Loucy (cell line): ENCODE results near the gene DSCAM.

Experiments used
- H2AFZ ChIP-seq: fragments of 200-600 bp; sonication (generic); 2 replicates; pipeline ENCODE4 v1.6.0; 2016; ENCODE audit warnings: antibody characterized with exemption, mild to moderate bottlenecking, low read length, moderate library complexity
- H3F3A ChIP-seq: fragments of 200-600 bp; 2 replicates; pipeline ENCODE4 v1.6.0; 2016; ENCODE audit warnings: antibody characterized with exemption, low read depth, mild to moderate bottlenecking
- H3K27me3 ChIP-seq: fragments of 200-600 bp; sonication (generic); 2 replicates; pipeline ENCODE4 v1.6.1; 2014; ENCODE audit warnings: low read length, mild to moderate bottlenecking; ENCODE audit not compliant: insufficient read depth, poor library complexity, severe bottlenecking
- H3K36me3 ChIP-seq: fragments of 200-600 bp; sonication (generic); 2 replicates; pipeline ENCODE4 v1.6.1; 2016; ENCODE audit warnings: low read length; ENCODE audit not compliant: insufficient read depth
- H3K4me1 ChIP-seq: fragments of 200-600 bp; sonication (generic); 2 replicates; pipeline ENCODE4 v1.5.1; 2014; ENCODE audit warnings: low read length, mild to moderate bottlenecking; ENCODE audit not compliant: insufficient read depth, poor library complexity, severe bottlenecking
- H3K4me2 ChIP-seq: fragments of 200-600 bp; sonication (generic); 2 replicates; pipeline ENCODE4 v1.6.0; 2014; ENCODE audit warnings: antibody characterized with exemption, low read length, low read depth, mild to moderate bottlenecking; ENCODE audit not compliant: poor library complexity, severe bottlenecking
- H3K4me3 ChIP-seq: fragments of 200-600 bp; sonication (generic); 2 replicates; pipeline ENCODE4 v1.5.1; 2014; ENCODE audit warnings: low read length, mild to moderate bottlenecking, mixed read lengths; ENCODE audit not compliant: poor library complexity, severe bottlenecking
- H3K79me2 ChIP-seq: fragments of 200-600 bp; sonication (generic); 2 replicates; pipeline ENCODE4 v1.6.1; 2014; ENCODE audit warnings: low read length; ENCODE audit not compliant: insufficient read depth
- H3K9ac ChIP-seq: fragments of 200-600 bp; sonication (generic); 2 replicates; pipeline ENCODE4 v1.6.0; 2014; ENCODE audit warnings: mild to moderate bottlenecking, low read depth, low read length, moderate library complexity; ENCODE audit not compliant: poor library complexity, severe bottlenecking
- H3K9me2 ChIP-seq: fragments of 200-600 bp; sonication (generic); replicated peaks from 2 replicates; pipeline ENCODE4 v1.6.1; 2016; ENCODE audit warnings: low read depth, low read length, mixed read lengths
- H3K9me3 ChIP-seq: fragments of 200-600 bp; sonication (generic); 2 replicates; pipeline ENCODE4 v1.6.1; 2014; ENCODE audit warnings: mild to moderate bottlenecking, antibody characterized with exemption, low read length, low read depth; ENCODE audit not compliant: insufficient read depth
- H4K20me1 ChIP-seq: fragments of 200-600 bp; sonication (generic); 2 replicates; pipeline ENCODE4 v1.6.0; 2014; ENCODE audit warnings: antibody characterized with exemption, low read length, mild to moderate bottlenecking; ENCODE audit not compliant: insufficient read depth, poor library complexity, severe bottlenecking
- CTCF ChIP-seq: fragments of 200-600 bp; sonication (generic); conservative IDR thresholded peaks from 2 replicates; pipeline ENCODE4 v1.5.1; 2014; ENCODE audit warnings: mild to moderate bottlenecking, antibody characterized with exemption, low read length
- EZH2phosphoT487 ChIP-seq: fragments of 200-600 bp; IDR thresholded peaks from 2 replicates; pipeline ENCODE4 v1.6.1; 2018; ENCODE audit warnings: antibody characterized with exemption, mild to moderate bottlenecking, moderate library complexity, borderline replicate concordance

Gene DSCAM

DNA sequence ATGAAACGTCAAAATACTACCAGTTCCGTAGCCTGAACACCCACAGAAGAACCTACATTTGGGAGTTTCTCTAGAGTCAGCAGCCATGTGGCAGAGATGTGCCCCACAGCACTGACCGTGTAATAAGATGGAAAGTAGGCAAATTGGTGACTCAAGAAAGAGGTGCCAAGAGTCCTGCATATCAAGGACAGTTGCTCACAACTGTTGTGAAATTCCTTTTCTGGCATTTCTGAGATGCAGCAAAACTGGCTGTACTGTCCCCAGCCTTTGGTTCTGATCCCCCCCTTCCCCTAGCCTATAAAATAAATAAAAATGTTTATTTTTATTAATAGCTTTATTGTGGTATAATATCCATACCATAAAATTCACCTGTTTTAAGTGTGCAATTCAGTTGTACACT, 655.8 kb downstream of the DSCAM start:
- Histone ChIP-seq H3K27me3 (no peaks in the 10 kb centered on the region), H3K4me2 (no peak overlapping the region), H3K9me3 (peaks cover 4% of the 10 kb centered on the region), H2AFZ (no peak overlapping the region), H4K20me1 (no peaks in the 10 kb centered on the region), H3K4me1 (no peaks in the 10 kb centered on the region), H3K4me3 (no peak overlapping the region), H3K79me2 (no peaks in the 10 kb centered on the region), H3K9ac (no peak overlapping the region), H3F3A (no peaks in the 10 kb centered on the region), H3K36me3 (no peaks in the 10 kb centered on the region), H3K9me2 (no peaks in the 10 kb centered on the region)
- no peak for TF ChIP-seq EZH2phosphoT487
- no peak for TF ChIP-seq CTCF

DNA sequence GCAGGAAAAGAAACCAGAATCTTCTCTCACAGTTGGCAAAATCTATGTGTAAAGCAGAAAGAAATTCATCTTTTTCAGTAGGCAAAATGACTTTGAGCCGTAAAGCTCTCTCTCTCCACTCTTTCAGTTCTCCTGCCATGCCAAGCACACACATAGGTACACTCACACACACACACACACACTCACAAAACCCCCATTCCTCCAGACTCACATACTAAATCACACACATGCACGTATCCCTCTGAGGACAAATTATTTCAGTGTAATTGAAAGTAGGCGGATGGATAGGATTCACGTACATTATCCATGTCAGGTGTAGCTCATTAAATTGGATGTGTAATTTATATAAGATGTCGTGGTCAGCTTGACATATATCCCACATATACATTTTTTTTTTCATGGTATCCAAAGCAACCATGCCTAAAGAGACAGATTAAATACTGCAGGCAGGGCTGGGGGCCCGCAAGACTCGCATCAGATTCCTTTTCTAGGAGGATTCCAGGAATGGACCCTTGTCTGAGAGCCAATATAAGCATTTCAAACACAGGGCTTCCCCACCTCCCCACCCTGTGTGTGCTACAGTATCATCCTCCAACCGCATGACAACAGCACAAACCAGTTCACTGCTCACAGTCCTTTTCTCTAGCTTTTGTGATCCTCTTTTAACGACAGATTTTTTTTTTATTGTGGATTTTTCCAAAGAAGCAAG, 658.9 kb downstream of the DSCAM start:
- H2AFZ ChIP-seq, result no peak overlapping the region
- no peaks in the 10 kb centered on the region for H3K79me2 ChIP-seq
- TF ChIP-seq CTCF (no peak), EZH2phosphoT487 (no peak)

GRCh38 chr21:40187244-40187643, 659.7 kb downstream of the DSCAM start:
- H3K9me3 ChIP-seq, result peaks cover 6% of the 10 kb centered on the region; the same call in 1 of the 2 replicates
- no peaks in the 10 kb centered on the region for H3K9me2 ChIP-seq
- no peak overlapping the region for H2AFZ ChIP-seq
- H3K27me3 ChIP-seq, result no peaks in the 10 kb centered on the region
- no peaks in the 10 kb centered on the region for H3K36me3 ChIP-seq
- no peaks in the 10 kb centered on the region for H4K20me1 ChIP-seq
- no peaks in the 10 kb centered on the region for H3K79me2 ChIP-seq
- H3F3A ChIP-seq, result no peaks in the 10 kb centered on the region
- H3K4me2 ChIP-seq, result no peak overlapping the region
- H3K9ac ChIP-seq, result no peak overlapping the region
- no peak overlapping the region for H3K4me3 ChIP-seq
- TF ChIP-seq EZH2phosphoT487 (no peak), CTCF (no peak)
- no peaks in the 10 kb centered on the region for H3K4me1 ChIP-seq

More for the DNA sequence above, 658.9 kb downstream of the DSCAM start:
- Histone ChIP-seq H3K4me2 (no peak overlapping the region), H3K9ac (no peak overlapping the region), H3K4me1 (no peaks in the 10 kb centered on the region), H4K20me1 (no peaks in the 10 kb centered on the region), H3F3A (no peaks in the 10 kb centered on the region), H3K4me3 (no peak overlapping the region), H3K36me3 (no peaks in the 10 kb centered on the region), H3K9me3 (peaks cover 6% of the 10 kb centered on the region; the same call in 1 of the 2 replicates), H3K27me3 (no peaks in the 10 kb centered on the region), H3K9me2 (no peaks in the 10 kb centered on the region)
